ENCODE measurements around the gene EEA1.

GRCh38 chr12:92961949-92962348 is 32.9 kb upstream of the EEA1 start:
- no peak for TF ChIP-seq POLR2A (IDR thresholded peaks at IDR 0.05)
- TF ChIP-seq, protein P1, sequence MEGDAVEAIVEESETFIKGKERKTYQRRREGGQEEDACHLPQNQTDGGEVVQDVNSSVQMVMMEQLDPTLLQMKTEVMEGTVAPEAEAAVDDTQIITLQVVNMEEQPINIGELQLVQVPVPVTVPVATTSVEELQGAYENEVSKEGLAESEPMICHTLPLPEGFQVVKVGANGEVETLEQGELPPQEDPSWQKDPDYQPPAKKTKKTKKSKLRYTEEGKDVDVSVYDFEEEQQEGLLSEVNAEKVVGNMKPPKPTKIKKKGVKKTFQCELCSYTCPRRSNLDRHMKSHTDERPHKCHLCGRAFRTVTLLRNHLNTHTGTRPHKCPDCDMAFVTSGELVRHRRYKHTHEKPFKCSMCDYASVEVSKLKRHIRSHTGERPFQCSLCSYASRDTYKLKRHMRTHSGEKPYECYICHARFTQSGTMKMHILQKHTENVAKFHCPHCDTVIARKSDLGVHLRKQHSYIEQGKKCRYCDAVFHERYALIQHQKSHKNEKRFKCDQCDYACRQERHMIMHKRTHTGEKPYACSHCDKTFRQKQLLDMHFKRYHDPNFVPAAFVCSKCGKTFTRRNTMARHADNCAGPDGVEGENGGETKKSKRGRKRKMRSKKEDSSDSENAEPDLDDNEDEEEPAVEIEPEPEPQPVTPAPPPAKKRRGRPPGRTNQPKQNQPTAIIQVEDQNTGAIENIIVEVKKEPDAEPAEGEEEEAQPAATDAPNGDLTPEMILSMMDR (IDR thresholded peaks at IDR 0.05): no peak
